GM10847 (cell line): Measurements from ENCODE around the gene CLBA1.

Experiments
- POLR2A ChIP-seq: IDR thresholded peaks from 2 replicates; pipeline ENCODE4 v1.6.1; 2011; ENCODE audit not compliant: insufficient read length; ENCODE audit errors: extremely low read depth

The CLBA1 gene

GRCh38 chr14:105012171-105012985 lies 26.8 kb downstream of the CLBA1 start:
- no peak for TF ChIP-seq POLR2A

- no peak for TF ChIP-seq POLR2A
Measured at GRCh38 chr14:105013150-105013785, 27.7 kb downstream of the CLBA1 start.

GRCh38 chr14:105014032-105014431 lies 28.4 kb downstream of the CLBA1 start:
- TF ChIP-seq POLR2A: no peak

GRCh38 chr14:105014631-105015030 lies 29.0 kb downstream of the CLBA1 start:
- no peak for TF ChIP-seq POLR2A

- no peak for TF ChIP-seq POLR2A
Measured at GRCh38 chr14:105015242-105015641, 29.7 kb downstream of the CLBA1 start.

GRCh38 chr14:105015905-105016304 lies 30.3 kb downstream of the CLBA1 start:
- TF ChIP-seq POLR2A: no peak

GRCh38 chr14:105018414-105018813 lies 32.8 kb downstream of the CLBA1 start:
- TF ChIP-seq POLR2A: no peak

GRCh38 chr14:105019861-105020814 lies 34.5 kb downstream of the CLBA1 start:
- TF ChIP-seq POLR2A: no peak

- TF ChIP-seq POLR2A: peak; percentile 81
Measured at GRCh38 chr14:105020815-105021655, 35.4 kb downstream of the CLBA1 start, which contains the start of gene CDCA4. Gene CDCA4 (minus strand): TSS chr14:105021083. CDS start chr14:105011929, 9,154 bp downstream.

- no peak for TF ChIP-seq POLR2A
Measured at GRCh38 chr14:105021656-105022275, 36.2 kb downstream of the CLBA1 start.

GRCh38 chr14:105022276-105022670 lies 36.7 kb downstream of the CLBA1 start:
- no peak for TF ChIP-seq POLR2A

- no peak for TF ChIP-seq POLR2A
Measured at GRCh38 chr14:105023144-105023543, 37.6 kb downstream of the CLBA1 start.

GRCh38 chr14:105023791-105024480 lies 38.3 kb downstream of the CLBA1 start:
- TF ChIP-seq POLR2A: no peak
